GM21367 (cell line): ENCODE results near the gene TAS2R5.
A peak's percentile ranks its signal among the peaks of the same experiment; 100 is the strongest.
"Not testable (repeated sequence)": the region's sequence is repeated elsewhere in the genome, so short reads cannot be mapped to it uniquely, and the experiment has no call there.

Experiments
- ATAC-seq: cut with Tn5 transposase; IDR thresholded peaks from one replicate; pipeline ENCODE4 v1.9.1; 2021; ENCODE audit not compliant: unreplicated experiment

Gene TAS2R5

GRCh38 chr7:141789917-141790316 is at the start of gene TAS2R5:
TAS2R5 (plus strand) TSS chr7:141790217; CDS start chr7:141790362, 145 bp downstream.
- no peak for ATAC-seq

- no peak for ATAC-seq
Observed at GRCh38 chr7:141742229-141742628, 47.8 kb upstream of the TAS2R5 start.

DNA sequence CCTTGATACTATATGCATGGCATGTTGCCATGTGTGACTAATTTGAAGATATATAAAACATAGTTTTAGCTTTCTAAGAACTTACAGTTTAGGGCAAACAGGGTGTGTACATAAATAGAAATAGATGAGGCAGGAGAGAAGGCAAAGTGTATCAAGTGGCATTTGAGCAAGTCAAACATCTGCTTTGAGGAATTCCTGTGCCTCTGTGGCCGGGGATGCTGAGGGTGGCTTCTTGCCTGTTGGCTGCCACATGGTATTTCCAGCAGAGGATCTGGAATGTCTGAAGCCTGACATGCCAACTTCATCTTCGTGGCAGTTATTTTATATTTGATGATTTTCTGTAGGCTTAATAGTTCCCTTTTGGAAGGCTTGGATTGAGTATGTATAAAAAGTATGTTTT is 45.9 kb upstream of the TAS2R5 start:
- no peak for ATAC-seq

GRCh38 chr7:141748396-141748795 is 41.6 kb upstream of the TAS2R5 start:
- no peak for ATAC-seq

DNA sequence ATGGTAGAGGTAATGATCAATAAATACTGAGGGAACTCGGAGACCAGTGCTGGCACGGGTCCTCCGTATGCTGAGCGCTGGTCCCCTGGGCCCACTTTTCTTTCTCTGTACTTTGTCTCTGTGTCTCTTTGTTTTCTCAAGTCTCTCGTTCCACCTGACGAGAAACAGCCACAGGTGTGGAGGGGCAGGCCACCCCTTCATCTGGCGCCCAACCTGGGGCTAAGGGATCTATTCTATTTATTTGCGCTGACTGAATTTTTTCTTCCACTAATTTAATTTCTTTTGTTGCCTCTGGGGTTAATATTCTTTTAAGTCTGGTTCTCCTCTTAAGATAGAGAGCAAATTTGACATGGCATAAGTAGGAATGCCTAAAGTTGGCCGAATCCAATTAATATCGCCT is 38.1 kb upstream of the TAS2R5 start:
- not testable (repeated sequence) for ATAC-seq

DNA sequence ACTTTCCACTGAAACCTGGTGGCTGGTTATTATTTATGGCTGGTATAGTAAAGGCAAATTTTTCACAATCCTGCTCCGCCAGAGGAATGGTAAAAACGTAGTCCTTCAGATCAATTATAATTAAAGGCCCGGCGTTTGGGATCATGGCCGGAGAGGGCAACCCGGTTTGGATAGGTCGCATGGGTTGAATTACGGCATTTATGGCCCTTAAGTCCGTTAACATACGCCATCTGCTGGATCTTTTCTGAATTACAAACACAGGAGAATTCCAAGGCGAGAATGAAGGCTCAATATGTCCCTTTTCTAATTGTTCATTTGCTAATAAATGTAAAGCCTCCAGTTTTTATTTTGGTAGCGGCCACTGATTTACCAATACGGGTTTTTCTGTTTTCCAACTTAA is 37.4 kb upstream of the TAS2R5 start:
- no peak for ATAC-seq

GRCh38 chr7:141754939-141755338 is 35.1 kb upstream of the TAS2R5 start:
- ATAC-seq, result no peak

DNA sequence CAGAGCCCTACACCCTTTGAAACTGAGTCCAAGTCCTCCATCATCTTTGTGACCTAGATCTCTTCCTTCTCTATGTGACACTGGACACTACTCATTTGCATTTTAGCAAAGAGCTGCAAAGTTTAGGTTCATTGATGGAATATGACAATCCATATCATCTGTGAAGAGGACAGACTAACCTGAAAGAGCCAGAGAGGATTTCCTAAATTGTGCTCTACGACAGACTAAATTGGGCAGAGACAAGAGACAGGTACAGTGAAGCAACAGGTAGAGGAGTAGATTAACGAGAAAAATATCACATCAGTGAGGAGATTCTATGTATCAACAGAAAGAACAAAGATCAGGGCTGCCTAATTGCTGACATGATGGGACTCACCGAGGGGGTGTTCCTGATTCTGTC is 26.2 kb upstream of the TAS2R5 start, which contains the start of gene TAS2R3:
TAS2R3 (plus strand) TSS at position 301 of the 400 bp plus-strand sequence; CDS start at position 363, 62 bp downstream.
- no peak for ATAC-seq

DNA sequence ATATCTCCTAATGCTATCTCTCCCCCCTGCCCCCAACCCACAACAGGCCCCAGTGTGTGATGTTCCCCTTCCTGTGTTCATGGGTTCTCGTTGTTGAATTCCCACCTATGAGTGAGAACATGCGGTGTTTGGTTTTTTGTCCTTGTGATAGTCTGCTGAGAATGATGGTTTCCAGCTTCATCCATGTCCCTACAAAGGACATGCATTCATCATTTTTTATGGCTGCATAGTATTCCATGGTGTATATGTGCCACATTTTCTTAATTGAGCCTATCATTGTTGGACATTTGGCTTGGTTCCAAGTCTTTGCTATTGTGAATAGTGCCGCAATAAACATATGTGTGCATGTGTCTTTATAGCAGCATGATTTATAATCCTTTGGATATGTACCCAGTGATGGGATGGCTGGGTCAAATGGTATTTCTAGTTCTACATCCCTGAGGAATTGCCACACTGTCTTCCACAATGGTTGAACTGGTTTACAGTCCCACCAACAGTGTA is 19.9 kb upstream of the TAS2R5 start:
- ATAC-seq, result not testable (repeated sequence)

- ATAC-seq, result no peak
Observed at GRCh38 chr7:141776374-141776773, 13.6 kb upstream of the TAS2R5 start, which contains the start of gene TAS2R4. TAS2R4 (plus strand) TSS chr7:141776674; CDS start chr7:141778489, 1,815 bp downstream.

DNA sequence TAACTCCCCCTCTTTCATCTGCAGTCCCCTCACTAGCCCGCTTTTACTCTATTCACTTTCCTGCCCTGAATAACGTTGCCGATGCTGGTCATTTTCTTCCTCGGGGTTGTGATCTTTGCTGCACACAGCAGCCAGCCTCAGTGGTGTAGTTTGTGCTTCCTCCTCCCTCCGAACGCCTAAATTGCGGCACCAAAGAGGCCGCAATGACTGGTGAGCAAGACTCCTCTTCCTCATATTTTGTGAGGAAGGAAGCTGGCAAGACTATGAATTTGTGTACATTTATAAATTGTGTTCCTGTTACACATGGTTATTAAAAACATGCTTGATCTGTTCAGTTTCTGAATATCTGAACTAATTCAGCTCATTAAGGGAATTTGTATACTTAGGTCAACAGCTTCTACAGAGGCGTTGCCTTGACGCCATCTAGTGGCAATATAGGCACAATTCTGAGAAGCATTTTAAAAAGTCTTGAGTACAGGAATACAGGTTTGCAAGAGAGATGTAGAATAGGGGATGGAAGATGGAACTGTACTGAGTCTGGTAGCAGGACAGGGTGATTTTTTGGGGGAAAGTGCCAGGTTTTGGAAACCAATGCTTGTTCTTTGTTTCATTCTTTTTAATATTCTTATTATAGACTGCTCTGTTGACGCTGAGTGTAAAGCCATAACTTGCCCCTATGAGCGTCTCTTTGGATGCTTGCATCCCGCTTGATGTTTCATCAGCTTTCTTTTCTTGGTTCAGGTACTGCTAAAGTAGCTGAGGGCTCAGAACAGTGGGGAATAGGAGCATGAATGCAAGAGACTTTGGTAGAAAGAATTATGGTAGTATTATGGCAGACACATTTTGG is 4.1 kb upstream of the TAS2R5 start:
- ATAC-seq, result peak; percentile 90

GRCh38 chr7:141788296-141788695 is 1.7 kb upstream of the TAS2R5 start:
- no peak for ATAC-seq

DNA sequence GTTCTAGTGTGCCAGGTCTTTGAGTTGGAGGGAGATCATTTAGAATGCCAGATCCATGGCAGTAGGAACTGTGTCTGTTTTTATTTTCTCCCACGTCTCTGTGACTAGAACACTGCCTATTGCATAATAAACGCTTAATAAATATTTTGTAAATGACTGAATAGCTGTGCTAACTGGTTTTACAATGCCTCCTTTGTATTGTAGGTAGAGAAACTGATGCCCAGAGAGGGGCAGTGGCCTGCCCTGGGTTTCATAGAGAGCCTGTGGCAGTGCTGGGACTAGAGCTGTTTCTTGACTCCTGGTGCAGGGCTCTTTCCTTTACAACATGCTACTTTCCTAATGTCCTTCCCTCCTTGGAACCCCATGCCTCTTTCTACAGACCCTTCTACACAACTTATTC is 2.5 kb downstream of the TAS2R5 start:
- ATAC-seq, result no peak

DNA sequence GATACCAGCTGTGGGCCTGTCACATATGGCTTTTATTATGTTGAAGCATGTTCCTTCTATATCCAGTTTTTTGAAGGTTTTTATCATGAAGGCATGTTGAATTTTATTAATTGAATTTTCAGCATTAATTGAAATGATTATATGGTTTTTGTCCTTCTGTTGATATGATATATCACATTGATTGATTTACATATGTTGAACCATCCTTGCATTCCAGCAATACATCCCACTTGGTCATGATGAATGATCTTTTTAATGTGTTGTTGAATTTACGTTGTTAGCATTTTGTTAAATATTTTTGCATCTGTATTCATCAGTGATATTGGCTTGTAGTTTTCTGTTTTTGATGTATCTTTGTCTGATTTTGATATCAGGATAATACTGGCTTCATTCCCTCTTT is 30.1 kb downstream of the TAS2R5 start:
- no peak for ATAC-seq

- ATAC-seq, result not testable (repeated sequence)
Observed at GRCh38 chr7:141822432-141822831, 32.4 kb downstream of the TAS2R5 start.

- no peak for ATAC-seq
Observed at GRCh38 chr7:141837683-141838082, 47.7 kb downstream of the TAS2R5 start.

DNA sequence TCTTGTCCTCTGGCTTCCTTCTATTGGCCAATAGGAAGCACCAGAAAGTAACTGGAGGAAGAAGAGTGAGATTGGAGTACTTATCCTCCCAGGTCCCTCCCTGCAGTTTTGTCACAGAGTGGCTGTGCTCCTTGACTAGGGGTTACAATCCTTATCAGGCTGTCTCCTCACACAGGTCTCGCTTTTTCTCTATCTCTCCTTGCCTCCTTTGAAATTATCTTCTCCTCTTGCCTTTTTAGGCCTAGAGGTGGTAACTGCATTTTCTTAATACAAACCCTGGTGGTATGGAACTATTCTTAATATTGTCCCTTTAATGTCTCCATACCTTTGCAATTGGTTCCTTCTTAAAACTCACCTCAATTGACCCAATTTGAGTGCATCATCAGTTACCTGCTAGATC is 48.6 kb downstream of the TAS2R5 start:
- ATAC-seq, result no peak

DNA sequence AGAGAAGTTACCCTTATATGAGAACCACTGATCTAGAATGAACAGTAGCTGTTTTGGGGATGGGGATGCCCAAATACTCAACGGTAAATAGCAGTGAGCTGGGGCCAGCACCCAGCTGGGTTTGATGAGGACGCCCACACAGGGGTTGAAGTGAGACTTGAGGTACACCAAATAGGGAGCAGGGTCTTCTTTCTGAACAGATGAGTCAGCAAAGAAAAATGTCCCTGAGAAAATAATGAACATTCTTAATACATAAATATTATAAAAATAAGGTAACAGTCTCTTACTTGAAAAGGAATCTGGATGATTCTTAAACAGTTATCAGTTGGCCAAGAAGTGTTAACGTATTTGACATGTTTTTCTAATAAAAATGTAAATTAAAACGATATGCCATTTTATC is 49.2 kb downstream of the TAS2R5 start:
- ATAC-seq, result no peak

DNA sequence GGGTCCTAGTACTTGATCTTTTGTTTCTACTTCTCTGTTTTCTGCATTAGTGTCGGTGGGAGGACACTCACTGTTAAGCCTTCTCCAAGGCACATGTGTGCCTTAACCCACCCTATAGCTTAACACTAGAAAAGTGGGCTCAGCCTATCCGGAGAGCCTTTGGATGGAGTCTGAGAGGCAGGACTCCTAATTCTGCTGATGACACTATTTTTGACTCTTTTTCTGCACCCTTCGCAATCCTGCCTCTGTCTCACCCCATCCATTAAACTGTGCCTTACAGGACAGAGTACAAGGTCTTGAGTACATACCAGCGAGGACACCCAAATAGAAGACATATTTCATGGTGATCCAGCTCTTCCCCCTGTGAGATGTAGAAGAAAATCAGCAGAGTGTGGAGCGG is 50.7 kb downstream of the TAS2R5 start:
- no peak for ATAC-seq
